ENCODE results near the gene CBFB.

- TF ChIP-seq CTCF (IDR thresholded peaks at IDR 0.05), result no peak
- TF ChIP-seq POLR2A (IDR thresholded peaks at IDR 0.05), result no peak
- no peak for TF ChIP-seq EP300 (IDR thresholded peaks at IDR 0.05; ENCODE audit: low read depth)
Measured at GRCh38 chr16:67019171-67019570, 9.8 kb upstream of the CBFB start.

Data from transverse colon (tissue), 3 donors.